ENCODE results near the gene CDK7.
A peak's percentile ranks its signal among the peaks of the same experiment; 100 is the strongest.

CDK7 gene

DNA sequence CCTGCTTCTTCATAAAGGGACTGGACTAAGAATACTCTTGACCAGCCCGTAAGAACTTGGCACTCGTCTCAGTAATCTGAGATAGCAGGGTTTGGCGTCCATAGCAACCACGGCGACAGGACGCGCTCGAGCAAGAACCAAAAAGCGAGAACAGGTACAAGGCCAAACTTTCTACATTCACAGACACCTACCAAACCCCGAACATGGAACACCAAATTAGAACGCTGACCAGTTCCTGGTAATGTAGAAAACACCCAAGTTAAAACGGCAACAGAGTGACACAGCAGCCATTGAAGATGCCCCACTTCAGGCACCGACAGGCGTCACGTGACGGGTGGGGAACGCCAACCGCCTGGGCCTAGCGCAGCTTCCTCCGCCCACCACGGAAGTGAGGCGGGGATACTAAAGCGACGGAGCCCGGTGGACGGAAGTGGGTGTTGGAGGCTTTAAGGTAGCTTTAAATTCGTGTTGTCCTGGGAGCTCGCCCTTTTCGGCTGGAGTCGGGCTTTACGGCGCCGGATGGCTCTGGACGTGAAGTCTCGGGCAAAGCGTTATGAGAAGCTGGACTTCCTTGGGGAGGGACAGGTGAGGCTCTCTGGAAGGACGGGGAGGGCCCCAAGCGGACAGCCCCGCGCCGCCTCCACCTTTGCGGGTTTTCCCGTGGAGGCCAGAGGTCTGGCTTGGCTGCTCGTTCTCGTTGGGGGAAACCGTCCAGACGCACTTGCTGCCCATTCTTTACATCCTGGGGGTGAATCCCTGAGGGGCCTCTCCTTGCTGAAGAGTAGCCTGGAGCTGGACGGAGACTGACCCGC is at the start of gene CDK7:
Gene CDK7 (plus strand): TSS at position 430 of the 812 bp plus-strand sequence. CDS start 90 bp downstream, at position 520.
- peaks cover 34% of the 10 kb centered on the region for H3K4me1 Mint-ChIP-seq
- H3K9me3 Mint-ChIP-seq: no peaks in the 10 kb centered on the region
- peaks cover 19% of the 10 kb centered on the region for H3K36me3 Mint-ChIP-seq (ENCODE audit: low read depth)
- ATAC-seq: peak; percentile 99
- H3K27ac Mint-ChIP-seq: peak within 1 kb of the TSS; percentile 87
- DNase-seq: peak; percentile 93
- H3K4me3 Mint-ChIP-seq: peak within 1 kb of the TSS; percentile 96
- no peaks in the 10 kb centered on the region for H3K27me3 Mint-ChIP-seq

DNA sequence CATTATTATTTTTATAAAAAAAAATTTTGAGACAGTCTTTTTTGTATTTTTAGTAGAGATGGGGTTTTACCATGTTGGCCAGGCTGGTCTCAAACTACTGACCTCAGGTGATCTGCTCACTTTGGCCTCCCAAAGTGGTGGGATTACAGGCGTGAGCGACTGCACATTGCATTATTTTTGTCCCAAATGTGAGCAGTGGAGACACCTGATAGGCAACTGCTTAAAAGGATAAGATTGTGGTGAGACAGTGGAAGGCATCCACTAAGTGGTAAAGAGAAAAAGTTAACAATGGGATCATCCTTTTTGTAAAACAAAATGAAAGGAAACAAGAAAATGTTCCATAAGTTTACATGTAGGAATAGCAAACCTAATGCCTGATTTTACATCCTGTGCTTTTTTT is 47.3 kb upstream of the CDK7 start:
- Mint-ChIP-seq H3K36me3 (ENCODE audit: low read depth) (peaks cover 6% of the 10 kb centered on the region), H3K27ac (no peak overlapping the region), H3K9me3 (no peaks in the 10 kb centered on the region), H3K4me3 (no peak overlapping the region), H3K4me1 (peaks cover 15% of the 10 kb centered on the region), H3K27me3 (no peaks in the 10 kb centered on the region)
- DNase-seq: no peak
- no peak for ATAC-seq

DNA sequence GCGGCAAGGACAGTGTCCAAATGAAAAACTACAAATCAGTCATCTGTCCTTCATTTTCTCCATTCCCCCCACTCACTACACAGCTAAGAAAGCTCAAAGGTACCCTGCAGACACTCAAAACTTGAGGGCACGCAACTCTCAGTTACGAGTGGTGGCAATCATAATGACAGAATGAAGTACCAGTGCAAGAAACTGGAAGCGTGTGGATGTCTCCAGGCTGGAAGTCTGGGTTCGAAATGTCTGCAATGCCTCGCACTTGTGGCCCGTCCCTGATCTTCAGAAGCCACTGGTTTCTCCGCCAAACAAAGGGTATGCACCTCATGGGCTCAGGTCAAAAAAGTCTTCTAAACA is 45.9 kb upstream of the CDK7 start:
- ATAC-seq: no peak
- Mint-ChIP-seq H3K27ac (peak overlapping the region; percentile 97), H3K27me3 (no peaks in the 10 kb centered on the region), H3K36me3 (ENCODE audit: low read depth) (peaks cover 11% of the 10 kb centered on the region), H3K9me3 (no peaks in the 10 kb centered on the region), H3K4me3 (peak overlapping the region; percentile 95), H3K4me1 (peaks cover 15% of the 10 kb centered on the region)
- DNase-seq: no peak

DNA sequence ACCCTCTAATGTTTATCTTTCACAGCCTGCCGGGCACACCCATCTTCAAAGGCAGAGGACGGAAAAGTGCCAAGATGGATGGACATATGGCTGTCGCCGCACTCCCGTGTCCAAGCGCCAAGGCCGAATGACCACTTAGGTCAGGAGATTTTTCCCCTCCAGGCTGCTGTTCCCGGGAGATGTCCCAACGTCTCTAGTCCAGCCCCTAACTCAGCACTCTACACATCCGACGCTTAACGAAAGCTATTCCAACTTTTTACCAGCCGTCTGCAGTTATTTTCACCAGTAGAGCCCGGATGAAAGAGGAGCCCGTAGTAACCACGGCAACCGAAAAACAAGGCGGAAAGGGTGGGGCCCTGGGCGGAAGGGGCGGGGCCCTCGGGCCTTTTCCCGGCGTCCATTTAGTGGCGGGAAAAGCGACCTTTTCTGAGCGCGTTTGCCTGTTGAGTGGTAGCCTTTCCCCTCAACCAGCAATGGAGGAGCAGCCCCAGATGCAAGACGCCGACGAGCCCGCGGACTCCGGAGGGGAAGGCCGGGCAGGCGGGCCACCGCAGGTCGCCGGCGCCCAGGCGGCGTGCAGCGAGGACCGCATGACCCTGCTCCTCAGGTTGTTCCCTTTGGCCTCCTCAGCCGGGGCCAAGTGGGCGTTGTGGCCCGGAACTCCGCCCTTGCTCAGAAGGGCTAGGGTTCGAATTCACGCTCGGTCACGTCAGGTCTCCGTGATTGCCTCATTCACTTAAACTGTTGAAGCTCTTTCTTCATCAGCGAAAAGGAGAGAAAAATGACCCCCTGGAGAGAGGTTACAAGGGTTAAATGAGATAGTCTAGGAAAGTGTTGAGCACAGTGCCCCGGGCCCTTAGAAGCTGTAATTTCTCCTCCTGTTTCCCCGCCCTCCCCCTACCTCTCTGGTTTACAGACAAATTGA is 45.3 kb upstream of the CDK7 start, which contains the start of gene CENPH:
Gene CENPH (plus strand): TSS at position 422 of the 925 bp plus-strand sequence. CDS start 52 bp downstream, at position 474.
- Mint-ChIP-seq H3K9me3 (no peaks in the 10 kb centered on the region), H3K4me1 (peaks cover 15% of the 10 kb centered on the region), H3K4me3 (peak within 1 kb of the TSS; percentile 95), H3K36me3 (ENCODE audit: low read depth) (peaks cover 15% of the 10 kb centered on the region), H3K27me3 (no peaks in the 10 kb centered on the region), H3K27ac (peak within 1 kb of the TSS; percentile 97)
- ATAC-seq (peak; percentile 95), DNase-seq (peak; percentile 93)

DNA sequence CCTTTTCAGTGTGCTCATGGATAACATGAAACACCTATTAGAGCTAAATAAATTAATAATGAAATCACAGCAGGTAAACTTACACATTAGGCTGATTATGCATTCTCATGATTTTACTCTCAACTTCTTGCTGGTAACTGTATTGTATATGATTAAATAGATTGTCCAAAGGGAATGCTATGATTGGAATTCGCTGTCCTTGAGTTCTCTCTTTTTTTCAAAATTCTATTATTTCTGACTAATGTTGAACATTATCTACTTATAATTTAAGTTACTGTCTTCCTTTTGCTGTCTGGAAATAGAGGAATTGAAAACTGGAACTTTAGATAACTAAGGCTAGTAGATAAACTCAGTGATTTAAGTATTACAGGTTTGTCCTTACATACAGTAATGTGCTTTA is 32.2 kb upstream of the CDK7 start:
- ATAC-seq: no peak
- Mint-ChIP-seq H3K4me3 (no peak overlapping the region), H3K4me1 (no peaks in the 10 kb centered on the region), H3K9me3 (no peaks in the 10 kb centered on the region), H3K27ac (no peak overlapping the region), H3K36me3 (ENCODE audit: low read depth) (peaks cover 38% of the 10 kb centered on the region), H3K27me3 (no peaks in the 10 kb centered on the region)
- DNase-seq: no peak

DNA sequence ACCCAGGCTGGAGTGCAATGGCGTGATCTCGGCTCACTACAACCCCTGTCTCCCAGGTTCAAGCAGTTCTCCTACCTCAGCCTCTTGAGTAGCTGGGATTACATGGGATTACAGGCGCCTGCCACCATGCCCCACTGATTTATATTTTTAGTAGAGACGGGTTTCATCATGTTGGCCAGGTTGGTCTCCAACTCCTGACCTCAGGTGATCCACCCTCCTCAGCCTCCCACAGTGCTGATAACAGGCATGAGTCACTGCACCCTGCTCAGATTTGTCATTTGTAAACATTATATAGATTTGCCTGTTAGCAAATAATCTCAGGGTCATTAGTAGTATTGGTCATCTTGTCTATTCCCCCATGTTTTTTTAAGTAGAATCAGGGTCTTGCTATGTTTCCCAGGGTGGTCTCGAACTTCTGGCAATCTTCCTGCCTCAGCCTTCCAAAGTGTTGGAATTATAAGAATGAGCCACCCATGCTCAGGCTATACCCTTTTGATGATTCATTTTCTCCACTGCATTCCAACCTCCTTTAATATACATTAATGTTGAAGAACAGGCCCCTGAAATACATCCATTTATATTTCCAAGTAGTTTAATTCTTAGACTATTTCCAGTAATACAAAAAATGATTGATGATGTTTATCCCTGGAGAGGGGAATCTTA is 28.0 kb upstream of the CDK7 start:
- no peaks in the 10 kb centered on the region for H3K27me3 Mint-ChIP-seq
- H3K9me3 Mint-ChIP-seq: no peaks in the 10 kb centered on the region
- no peaks in the 10 kb centered on the region for H3K4me1 Mint-ChIP-seq
- peaks cover 29% of the 10 kb centered on the region for H3K36me3 Mint-ChIP-seq (ENCODE audit: low read depth)
- H3K4me3 Mint-ChIP-seq: no peak overlapping the region
- no peak for ATAC-seq
- DNase-seq: no peak
- H3K27ac Mint-ChIP-seq: no peak overlapping the region

DNA sequence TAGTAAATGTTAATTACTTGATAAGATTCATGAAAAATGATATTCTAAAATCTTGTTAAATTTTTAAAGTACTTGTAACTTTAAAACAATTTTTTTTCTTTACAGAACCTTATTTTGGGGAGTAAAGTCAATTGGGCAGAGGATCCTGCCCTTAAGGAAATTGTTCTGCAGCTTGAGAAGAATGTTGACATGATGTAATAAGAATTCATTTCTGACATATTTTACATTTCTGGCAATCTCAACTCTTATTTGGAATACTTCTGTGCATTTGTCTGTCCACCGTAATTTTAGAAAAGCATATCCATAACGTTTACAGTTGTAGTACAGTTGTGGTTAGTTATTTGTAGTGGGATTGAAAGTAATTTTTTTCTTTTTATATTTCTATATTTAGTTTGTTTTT is 25.1 kb upstream of the CDK7 start:
- Mint-ChIP-seq H3K36me3 (ENCODE audit: low read depth) (peaks cover 17% of the 10 kb centered on the region), H3K27ac (no peak overlapping the region), H3K27me3 (no peaks in the 10 kb centered on the region), H3K4me3 (no peak overlapping the region), H3K4me1 (no peaks in the 10 kb centered on the region), H3K9me3 (no peaks in the 10 kb centered on the region)
- no peak for DNase-seq
- no peak for ATAC-seq

DNA sequence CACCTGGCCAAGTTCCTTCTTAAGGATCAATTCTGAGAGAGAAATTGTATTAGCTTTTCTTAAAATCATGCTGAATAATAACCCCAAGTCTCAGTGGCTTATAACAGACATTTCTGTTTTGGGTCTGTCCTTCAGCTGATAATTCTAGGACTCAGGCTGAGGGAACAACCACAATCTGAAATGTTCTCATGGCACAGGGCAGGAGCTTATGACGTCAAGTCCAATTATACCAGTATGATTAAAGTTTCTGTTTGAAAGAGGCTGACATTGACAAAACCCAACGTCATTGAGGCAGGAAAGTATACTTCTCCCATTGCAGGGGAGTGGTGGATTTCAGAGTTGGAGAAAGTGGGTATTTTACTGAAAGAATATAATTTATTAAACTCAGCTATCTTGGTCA is 23.5 kb upstream of the CDK7 start:
- no peaks in the 10 kb centered on the region for H3K27me3 Mint-ChIP-seq
- peaks cover 3% of the 10 kb centered on the region for H3K4me1 Mint-ChIP-seq
- no peak for DNase-seq
- no peak for ATAC-seq
- peaks cover 21% of the 10 kb centered on the region for H3K36me3 Mint-ChIP-seq (ENCODE audit: low read depth)
- no peak overlapping the region for H3K27ac Mint-ChIP-seq
- no peak overlapping the region for H3K4me3 Mint-ChIP-seq
- H3K9me3 Mint-ChIP-seq: no peaks in the 10 kb centered on the region

DNA sequence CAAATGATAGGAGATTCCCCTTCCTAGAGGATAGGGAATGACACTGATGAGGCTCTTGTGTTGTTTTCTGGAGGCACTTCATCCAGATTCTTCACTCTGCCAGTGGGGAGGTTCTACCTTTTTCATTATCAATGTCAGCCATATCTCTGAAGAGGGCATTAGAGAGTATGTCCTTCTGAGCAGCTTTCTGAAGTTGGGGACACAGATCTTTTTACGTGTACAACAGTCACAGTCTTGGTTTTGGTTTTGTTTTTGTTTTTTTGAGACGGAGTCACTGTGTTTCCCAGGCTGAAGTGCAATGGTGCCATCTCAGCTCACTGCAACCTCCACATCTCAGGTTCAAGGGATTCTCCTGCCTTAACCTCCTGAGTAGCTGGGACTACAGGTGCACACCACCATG is 22.7 kb upstream of the CDK7 start:
- Mint-ChIP-seq H3K27ac (no peak overlapping the region), H3K4me3 (no peak overlapping the region), H3K4me1 (peaks cover 5% of the 10 kb centered on the region), H3K9me3 (no peaks in the 10 kb centered on the region), H3K36me3 (ENCODE audit: low read depth) (peaks cover 17% of the 10 kb centered on the region), H3K27me3 (no peaks in the 10 kb centered on the region)
- ATAC-seq (no peak), DNase-seq (no peak)

DNA sequence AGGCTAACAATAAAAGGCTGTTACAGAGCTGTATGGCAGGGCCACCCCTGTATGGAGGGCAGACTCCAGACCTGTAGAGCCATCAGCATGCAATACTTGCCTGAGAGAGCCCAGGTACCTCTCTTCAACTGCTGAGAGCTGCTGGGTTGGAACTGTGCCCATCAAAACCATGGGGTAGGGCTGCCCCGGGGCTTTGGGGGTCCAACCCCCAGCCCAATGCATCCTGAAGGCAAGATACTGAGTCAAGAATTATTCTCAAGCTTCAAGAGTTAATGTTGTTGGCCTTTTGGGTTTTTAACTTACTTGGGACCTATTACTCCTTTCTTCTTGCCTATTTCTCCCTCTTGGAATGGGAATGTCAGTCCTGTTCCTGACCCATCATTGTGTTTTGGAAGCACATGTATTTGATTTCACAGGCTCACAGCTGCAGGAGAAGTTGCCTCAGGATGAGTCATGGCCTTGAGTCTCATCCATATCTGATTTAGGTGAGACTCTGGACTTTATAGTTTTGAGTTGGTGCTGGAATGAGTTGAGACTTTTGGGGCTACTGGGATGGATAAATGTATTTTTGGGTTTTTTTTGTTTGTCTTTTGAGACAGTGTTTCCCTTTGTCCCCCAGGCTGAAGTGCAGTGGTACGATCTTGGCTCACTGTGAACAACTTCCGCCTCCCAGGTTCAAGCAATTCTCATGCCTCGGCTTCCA is 21.0 kb upstream of the CDK7 start:
- DNase-seq: no peak
- Mint-ChIP-seq H3K9me3 (no peaks in the 10 kb centered on the region), H3K27ac (no peak overlapping the region), H3K36me3 (ENCODE audit: low read depth) (peaks cover 16% of the 10 kb centered on the region), H3K4me1 (peaks cover 13% of the 10 kb centered on the region), H3K4me3 (no peak overlapping the region), H3K27me3 (no peaks in the 10 kb centered on the region)
- no peak for ATAC-seq

DNA sequence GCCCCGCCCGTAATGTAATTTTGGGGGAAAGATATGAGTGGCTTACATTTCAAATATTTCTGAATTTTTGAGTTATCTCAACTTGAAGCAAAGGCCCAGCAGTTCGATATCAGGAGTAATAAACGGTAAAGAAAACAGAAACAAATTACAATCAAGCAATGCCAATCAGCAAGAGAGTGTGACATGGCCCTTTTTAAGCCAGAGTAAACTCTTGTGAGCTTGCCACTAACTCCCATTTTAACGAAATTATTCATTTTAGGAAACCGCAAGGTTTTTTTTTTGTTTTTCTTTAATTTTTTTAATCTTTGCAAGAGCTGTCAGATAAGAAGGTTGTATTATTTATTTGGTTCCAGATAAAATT is 17.6 kb upstream of the CDK7 start:
- peak overlapping the region; percentile 100 for H3K4me3 Mint-ChIP-seq
- peaks cover 24% of the 10 kb centered on the region for H3K4me1 Mint-ChIP-seq
- ATAC-seq: no peak
- peak overlapping the region; percentile 98 for H3K27ac Mint-ChIP-seq
- H3K27me3 Mint-ChIP-seq: no peaks in the 10 kb centered on the region
- no peaks in the 10 kb centered on the region for H3K9me3 Mint-ChIP-seq
- no peak for DNase-seq
- peaks cover 10% of the 10 kb centered on the region for H3K36me3 Mint-ChIP-seq (ENCODE audit: low read depth)

DNA sequence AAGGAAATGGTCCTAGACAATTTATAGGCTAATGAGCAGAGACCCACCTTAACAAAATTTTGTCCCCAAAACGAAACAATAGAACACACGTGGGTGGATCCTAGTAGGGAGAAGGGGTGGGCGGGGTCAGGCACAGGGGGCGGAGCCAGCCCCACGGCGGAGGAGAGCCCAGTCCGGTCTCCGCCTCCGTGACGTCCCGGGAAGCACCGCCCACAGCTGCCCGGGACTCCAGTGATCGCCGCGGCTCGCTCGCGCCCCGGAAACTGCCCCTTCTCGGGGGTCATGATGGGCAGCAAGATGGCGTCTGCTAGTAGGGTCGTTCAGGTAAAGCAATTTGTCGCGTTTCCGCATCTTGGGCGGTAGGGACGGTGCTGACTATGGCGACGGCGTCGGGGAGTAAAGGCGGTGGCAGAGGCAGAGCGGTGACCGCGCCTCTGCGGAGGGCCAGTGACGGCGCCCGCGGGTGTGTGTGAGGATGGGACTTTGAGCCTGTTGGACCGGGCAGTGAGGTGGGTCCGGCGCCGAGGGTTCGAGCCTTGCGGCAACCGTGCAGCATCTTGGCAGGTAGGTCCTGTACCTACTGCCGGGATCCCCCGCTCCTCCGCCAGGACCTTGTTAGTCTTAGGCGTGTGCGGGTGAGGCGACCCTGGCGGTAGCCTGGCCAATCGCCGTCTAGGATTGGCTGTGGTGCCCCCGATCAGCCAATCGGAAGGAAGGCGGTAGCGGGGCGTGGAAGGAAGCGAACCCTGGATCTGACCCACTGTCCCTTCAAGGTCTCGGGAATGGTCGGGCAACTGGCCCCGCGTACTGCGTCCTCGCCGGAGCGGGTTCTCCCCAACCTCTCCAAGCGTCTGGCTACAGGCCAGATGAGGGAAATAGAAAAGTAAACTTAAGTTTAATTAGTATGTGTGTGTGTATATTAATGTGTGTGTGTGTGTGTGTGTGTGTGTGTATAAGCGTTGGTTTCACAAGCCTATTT is 16.8 kb upstream of the CDK7 start:
- H3K4me1 Mint-ChIP-seq: peaks cover 24% of the 10 kb centered on the region
- H3K9me3 Mint-ChIP-seq: no peaks in the 10 kb centered on the region
- H3K36me3 Mint-ChIP-seq (ENCODE audit: low read depth): peaks cover 10% of the 10 kb centered on the region
- no peaks in the 10 kb centered on the region for H3K27me3 Mint-ChIP-seq
- DNase-seq: peak; percentile 96
- peak overlapping the region; percentile 100 for H3K4me3 Mint-ChIP-seq
- H3K27ac Mint-ChIP-seq: peak overlapping the region; percentile 98
- ATAC-seq: peak; percentile 97

DNA sequence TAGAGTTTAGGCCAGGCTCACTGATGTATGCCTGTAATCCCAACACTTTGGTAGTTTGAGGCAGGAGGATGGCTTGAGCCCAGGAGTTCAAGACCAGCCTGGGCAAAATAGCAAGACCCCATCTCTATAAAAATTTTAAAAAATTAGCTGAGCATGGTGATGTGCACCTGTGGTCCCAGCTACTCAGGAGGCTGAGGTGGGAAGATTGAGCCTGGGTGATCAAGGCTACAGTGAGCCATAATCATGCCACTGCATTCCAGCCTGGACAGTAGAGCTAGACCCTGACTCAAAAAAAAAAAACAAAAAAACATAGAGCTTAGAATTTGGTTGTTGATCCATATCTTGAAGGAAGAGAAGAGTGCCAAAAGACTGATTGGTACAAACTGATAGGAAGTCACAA is 14.7 kb upstream of the CDK7 start:
- ATAC-seq: no peak
- H3K4me3 Mint-ChIP-seq: no peak overlapping the region
- no peak overlapping the region for H3K27ac Mint-ChIP-seq
- H3K27me3 Mint-ChIP-seq: no peaks in the 10 kb centered on the region
- H3K36me3 Mint-ChIP-seq (ENCODE audit: low read depth): peaks cover 5% of the 10 kb centered on the region
- H3K4me1 Mint-ChIP-seq: peaks cover 24% of the 10 kb centered on the region
- no peaks in the 10 kb centered on the region for H3K9me3 Mint-ChIP-seq
- no peak for DNase-seq

Measured in activated naive CD8-positive, alpha-beta T cell treated with anti-CD3 and anti-CD28 coated beads, Interleukin-2, amount 50 U/mL, for 24 hours (primary cell).